HepG2 (cell line): Measurements from ENCODE around the gene PALM. TPM values are rescaled to one million over a fixed set of nuclear protein-coding genes. Genes with fewer than 3 reads are reported as not detected.
A peak's percentile ranks its signal among the peaks of the same experiment; 100 is the strongest.

Experiments
- BHLHE40 ChIP-seq: IDR thresholded peaks from 2 replicates; pipeline ENCODE4 v1.6.1; 2011; ENCODE audit warnings: low read length, improper control_type of control experiment
- BRCA1 ChIP-seq: sonication (generic); formaldehyde crosslinking; IDR thresholded peaks from 2 replicates; pipeline ENCODE4 v1.4.0; 2020; ENCODE audit warnings: missing genetic modification reagents
- IRX3 ChIP-seq: sonication (generic); formaldehyde crosslinking; IDR thresholded peaks from 2 replicates; pipeline ENCODE4 v1.8.1; 2023; ENCODE audit warnings: mild to moderate bottlenecking, low read depth, missing genetic modification reagents, borderline replicate concordance
- KMT2A ChIP-seq: sonication (generic); formaldehyde crosslinking; IDR thresholded peaks from 2 replicates; pipeline ENCODE4 v1.4.0; 2020; ENCODE audit warnings: missing genetic modification reagents
- MIER2 ChIP-seq: IDR thresholded peaks from 2 replicates; pipeline ENCODE4 v1.6.1; 2016; ENCODE audit warnings: missing biosample characterization, missing genetic modification reagents
- MIXL1 ChIP-seq: IDR thresholded peaks from 2 replicates; pipeline ENCODE4 v1.6.1; 2016
- RBAK ChIP-seq: sonication (generic); formaldehyde crosslinking; IDR thresholded peaks from 2 replicates; pipeline ENCODE4 v1.5.1; 2020; ENCODE audit warnings: mild to moderate bottlenecking, missing genetic modification reagents
- REL ChIP-seq: sonication (generic); formaldehyde crosslinking; conservative IDR thresholded peaks from 2 replicates; pipeline ENCODE4 v1.8.0; 2022; ENCODE audit warnings: mild to moderate bottlenecking, missing genetic modification reagents, moderate library complexity
- SOX5 ChIP-seq: IDR thresholded peaks from 2 replicates; pipeline ENCODE4 v1.6.1; 2016; ENCODE audit warnings: borderline replicate concordance
- TBL1XR1 ChIP-seq: fragments of 150-350 bp; IDR thresholded peaks from 2 replicates; pipeline ENCODE4 v1.6.1; 2014; ENCODE audit warnings: borderline replicate concordance, low read length; ENCODE audit not compliant: partially characterized antibody
- ZBTB43 ChIP-seq: sonication (generic); formaldehyde crosslinking; conservative IDR thresholded peaks from 2 replicates; pipeline ENCODE4 v1.4.0; 2020; ENCODE audit warnings: missing genetic modification reagents
- ZNF430 ChIP-seq: sonication (generic); formaldehyde crosslinking; IDR thresholded peaks from 2 replicates; pipeline ENCODE4 v1.9.0; 2021; ENCODE audit warnings: mild to moderate bottlenecking, missing genetic modification reagents
- ZNF589 ChIP-seq: sonication (generic); formaldehyde crosslinking; conservative IDR thresholded peaks from 2 replicates; pipeline ENCODE4 v1.8.0; 2022; ENCODE audit warnings: mild to moderate bottlenecking, moderate library complexity, missing genetic modification reagents
- polyA plus RNA-seq, 8 experiments: library from polyadenylated mRNA; depleted of rRNA in 3 of 8; stranded (reverse) in 7 of 8; unstranded in 1 of 8; fragments of >200 nt; fragmentation: Illumina TruSeq in 4 of 8; extraction: Trizol in 4 of 8; gene quantifications; 2 replicates each; pipeline versions ENCODE4 v1.2.1 to v1.2.3, GENCODE V29; 2011 to 2016; ENCODE audit warnings: low read depth in 4 of 8, missing spikeins in 1 of 8, mixed read lengths in 1 of 8; ENCODE audit not compliant: insufficient read depth in 1 of 8
- total RNA-seq, 5 experiments: library from RNA; depleted of rRNA; stranded (reverse); fragments of >200 nt; fragmentation: Illumina TruSeq; extraction: Trizol; gene quantifications; 2 replicates each; pipeline ENCODE4 v1.2.3, GENCODE V29; 2016; ENCODE audit warnings: low read depth in 1 of 5
- TF ChIP-seq, protein P1 (sequence below): sonication (generic); formaldehyde crosslinking; IDR thresholded peaks from 2 replicates; pipeline ENCODE4 v1.9.0; 2022; ENCODE audit warnings: missing genetic modification reagents, mild to moderate bottlenecking, borderline replicate concordance
- TF ChIP-seq, protein P2 (sequence below): sonication (generic); formaldehyde crosslinking; IDR thresholded peaks from 2 replicates; pipeline ENCODE4 v1.9.0; 2022; ENCODE audit warnings: low read depth, missing genetic modification reagents
- TF ChIP-seq, protein P3 (sequence below): sonication (generic); formaldehyde crosslinking; IDR thresholded peaks from 2 replicates; pipeline ENCODE4 v1.4.0; 2020; ENCODE audit warnings: low read depth, mild to moderate bottlenecking, missing genetic modification reagents
- TF ChIP-seq, protein P4 (sequence below): sonication (generic); formaldehyde crosslinking; IDR thresholded peaks from 2 replicates; pipeline ENCODE4 v1.9.0; 2021; ENCODE audit warnings: mild to moderate bottlenecking, missing genetic modification reagents

The PALM gene
- total and polyA plus RNA-seq, 2 of the 13 experiments (the other 11 are each of a cell fraction or from before 2014, with no cell fraction given): 4.0 to 9.7 TPM

- TF ChIP-seq TBL1XR1 (no peak), IRX3 (no peak), MIER2 (CRISPR knock-in tag) (no peak), REL (no peak), BHLHE40 (no peak), BRCA1 (no peak), ZNF430 (CRISPR knock-in tag) (no peak), MIXL1 (CRISPR knock-in tag) (no peak), ZBTB43 (no peak), RBAK (CRISPR knock-in tag) (no peak), SOX5 (CRISPR knock-in tag) (no peak), KMT2A (CRISPR knock-in tag) (no peak), ZNF589 (no peak)
- TF ChIP-seq, protein P1, sequence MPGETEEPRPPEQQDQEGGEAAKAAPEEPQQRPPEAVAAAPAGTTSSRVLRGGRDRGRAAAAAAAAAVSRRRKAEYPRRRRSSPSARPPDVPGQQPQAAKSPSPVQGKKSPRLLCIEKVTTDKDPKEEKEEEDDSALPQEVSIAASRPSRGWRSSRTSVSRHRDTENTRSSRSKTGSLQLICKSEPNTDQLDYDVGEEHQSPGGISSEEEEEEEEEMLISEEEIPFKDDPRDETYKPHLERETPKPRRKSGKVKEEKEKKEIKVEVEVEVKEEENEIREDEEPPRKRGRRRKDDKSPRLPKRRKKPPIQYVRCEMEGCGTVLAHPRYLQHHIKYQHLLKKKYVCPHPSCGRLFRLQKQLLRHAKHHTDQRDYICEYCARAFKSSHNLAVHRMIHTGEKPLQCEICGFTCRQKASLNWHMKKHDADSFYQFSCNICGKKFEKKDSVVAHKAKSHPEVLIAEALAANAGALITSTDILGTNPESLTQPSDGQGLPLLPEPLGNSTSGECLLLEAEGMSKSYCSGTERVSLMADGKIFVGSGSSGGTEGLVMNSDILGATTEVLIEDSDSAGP (CRISPR knock-in tag): 0 out of 2 replicates have a peak, but pooled peaks have one; percentile 24
- TF ChIP-seq, protein P2, sequence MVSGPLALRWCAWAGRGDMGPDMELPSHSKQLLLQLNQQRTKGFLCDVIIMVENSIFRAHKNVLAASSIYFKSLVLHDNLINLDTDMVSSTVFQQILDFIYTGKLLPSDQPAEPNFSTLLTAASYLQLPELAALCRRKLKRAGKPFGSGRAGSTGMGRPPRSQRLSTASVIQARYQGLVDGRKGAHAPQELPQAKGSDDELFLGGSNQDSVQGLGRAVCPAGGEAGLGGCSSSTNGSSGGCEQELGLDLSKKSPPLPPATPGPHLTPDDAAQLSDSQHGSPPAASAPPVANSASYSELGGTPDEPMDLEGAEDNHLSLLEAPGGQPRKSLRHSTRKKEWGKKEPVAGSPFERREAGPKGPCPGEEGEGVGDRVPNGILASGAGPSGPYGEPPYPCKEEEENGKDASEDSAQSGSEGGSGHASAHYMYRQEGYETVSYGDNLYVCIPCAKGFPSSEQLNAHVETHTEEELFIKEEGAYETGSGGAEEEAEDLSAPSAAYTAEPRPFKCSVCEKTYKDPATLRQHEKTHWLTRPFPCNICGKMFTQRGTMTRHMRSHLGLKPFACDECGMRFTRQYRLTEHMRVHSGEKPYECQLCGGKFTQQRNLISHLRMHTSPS (CRISPR knock-in tag): no peak
- TF ChIP-seq, protein P3, sequence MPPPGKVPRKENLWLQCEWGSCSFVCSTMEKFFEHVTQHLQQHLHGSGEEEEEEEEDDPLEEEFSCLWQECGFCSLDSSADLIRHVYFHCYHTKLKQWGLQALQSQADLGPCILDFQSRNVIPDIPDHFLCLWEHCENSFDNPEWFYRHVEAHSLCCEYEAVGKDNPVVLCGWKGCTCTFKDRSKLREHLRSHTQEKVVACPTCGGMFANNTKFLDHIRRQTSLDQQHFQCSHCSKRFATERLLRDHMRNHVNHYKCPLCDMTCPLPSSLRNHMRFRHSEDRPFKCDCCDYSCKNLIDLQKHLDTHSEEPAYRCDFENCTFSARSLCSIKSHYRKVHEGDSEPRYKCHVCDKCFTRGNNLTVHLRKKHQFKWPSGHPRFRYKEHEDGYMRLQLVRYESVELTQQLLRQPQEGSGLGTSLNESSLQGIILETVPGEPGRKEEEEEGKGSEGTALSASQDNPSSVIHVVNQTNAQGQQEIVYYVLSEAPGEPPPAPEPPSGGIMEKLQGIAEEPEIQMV (CRISPR knock-in tag): no peak
- TF ChIP-seq, protein P4, sequence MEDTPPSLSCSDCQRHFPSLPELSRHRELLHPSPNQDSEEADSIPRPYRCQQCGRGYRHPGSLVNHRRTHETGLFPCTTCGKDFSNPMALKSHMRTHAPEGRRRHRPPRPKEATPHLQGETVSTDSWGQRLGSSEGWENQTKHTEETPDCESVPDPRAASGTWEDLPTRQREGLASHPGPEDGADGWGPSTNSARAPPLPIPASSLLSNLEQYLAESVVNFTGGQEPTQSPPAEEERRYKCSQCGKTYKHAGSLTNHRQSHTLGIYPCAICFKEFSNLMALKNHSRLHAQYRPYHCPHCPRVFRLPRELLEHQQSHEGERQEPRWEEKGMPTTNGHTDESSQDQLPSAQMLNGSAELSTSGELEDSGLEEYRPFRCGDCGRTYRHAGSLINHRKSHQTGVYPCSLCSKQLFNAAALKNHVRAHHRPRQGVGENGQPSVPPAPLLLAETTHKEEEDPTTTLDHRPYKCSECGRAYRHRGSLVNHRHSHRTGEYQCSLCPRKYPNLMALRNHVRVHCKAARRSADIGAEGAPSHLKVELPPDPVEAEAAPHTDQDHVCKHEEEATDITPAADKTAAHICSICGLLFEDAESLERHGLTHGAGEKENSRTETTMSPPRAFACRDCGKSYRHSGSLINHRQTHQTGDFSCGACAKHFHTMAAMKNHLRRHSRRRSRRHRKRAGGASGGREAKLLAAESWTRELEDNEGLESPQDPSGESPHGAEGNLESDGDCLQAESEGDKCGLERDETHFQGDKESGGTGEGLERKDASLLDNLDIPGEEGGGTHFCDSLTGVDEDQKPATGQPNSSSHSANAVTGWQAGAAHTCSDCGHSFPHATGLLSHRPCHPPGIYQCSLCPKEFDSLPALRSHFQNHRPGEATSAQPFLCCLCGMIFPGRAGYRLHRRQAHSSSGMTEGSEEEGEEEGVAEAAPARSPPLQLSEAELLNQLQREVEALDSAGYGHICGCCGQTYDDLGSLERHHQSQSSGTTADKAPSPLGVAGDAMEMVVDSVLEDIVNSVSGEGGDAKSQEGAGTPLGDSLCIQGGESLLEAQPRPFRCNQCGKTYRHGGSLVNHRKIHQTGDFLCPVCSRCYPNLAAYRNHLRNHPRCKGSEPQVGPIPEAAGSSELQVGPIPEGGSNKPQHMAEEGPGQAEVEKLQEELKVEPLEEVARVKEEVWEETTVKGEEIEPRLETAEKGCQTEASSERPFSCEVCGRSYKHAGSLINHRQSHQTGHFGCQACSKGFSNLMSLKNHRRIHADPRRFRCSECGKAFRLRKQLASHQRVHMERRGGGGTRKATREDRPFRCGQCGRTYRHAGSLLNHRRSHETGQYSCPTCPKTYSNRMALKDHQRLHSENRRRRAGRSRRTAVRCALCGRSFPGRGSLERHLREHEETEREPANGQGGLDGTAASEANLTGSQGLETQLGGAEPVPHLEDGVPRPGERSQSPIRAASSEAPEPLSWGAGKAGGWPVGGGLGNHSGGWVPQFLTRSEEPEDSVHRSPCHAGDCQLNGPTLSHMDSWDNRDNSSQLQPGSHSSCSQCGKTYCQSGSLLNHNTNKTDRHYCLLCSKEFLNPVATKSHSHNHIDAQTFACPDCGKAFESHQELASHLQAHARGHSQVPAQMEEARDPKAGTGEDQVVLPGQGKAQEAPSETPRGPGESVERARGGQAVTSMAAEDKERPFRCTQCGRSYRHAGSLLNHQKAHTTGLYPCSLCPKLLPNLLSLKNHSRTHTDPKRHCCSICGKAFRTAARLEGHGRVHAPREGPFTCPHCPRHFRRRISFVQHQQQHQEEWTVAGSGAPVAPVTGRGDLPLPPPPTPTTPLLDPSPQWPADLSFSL (CRISPR knock-in tag): no peak
Observed at GRCh38 chr19:741506-742131, 32.9 kb downstream of the PALM start (continued).
